ENCODE results near the gene RASSF7.

DNA sequence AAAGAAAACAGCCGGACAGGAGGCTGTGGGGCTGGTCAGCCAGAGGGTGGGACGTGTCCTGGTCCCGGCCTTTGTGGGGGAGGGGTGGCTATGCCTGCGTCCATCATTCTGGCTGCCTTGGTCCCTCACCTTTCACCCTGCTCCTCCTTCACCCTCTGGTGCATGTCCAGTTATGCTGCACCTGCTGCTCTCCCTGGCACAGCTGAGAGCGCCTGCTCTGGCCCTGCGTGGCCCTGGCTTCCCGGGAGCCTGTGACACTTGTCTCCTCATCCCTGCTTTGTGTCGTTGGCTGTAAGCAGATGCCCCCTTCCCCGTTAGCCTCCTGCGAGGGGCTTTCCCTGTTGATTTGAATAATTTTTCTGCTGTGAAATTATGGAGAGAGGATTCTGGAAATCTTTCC lies 32.1 kb downstream of the RASSF7 start:
- TF ChIP-seq MYC (IDR thresholded peaks at IDR 0.05; ENCODE audit: borderline replicate concordance, low read length) (no peak), POLR2A (IDR thresholded peaks at IDR 0.05; ENCODE audit: low read length) (no peak), CHD2 (IDR thresholded peaks at IDR 0.05; ENCODE audit: low read length, partially characterized antibody) (no peak), ESRRA (IDR thresholded peaks at IDR 0.05; ENCODE audit: borderline replicate concordance, low read length) (no peak), SREBF2 (IDR thresholded peaks at IDR 0.05) (no peak), RAD21 (conservative IDR thresholded peaks at IDR 0.05 in 1 of 2, IDR thresholded peaks at IDR 0.05 in 1 of 2) (no peak), ZNF302 (CRISPR knock-in tag; IDR thresholded peaks at IDR 0.05) (no peak), CHD4 (IDR thresholded peaks at IDR 0.05; ENCODE audit: borderline replicate concordance) (no peak), TP53 (CRISPR knock-in tag; IDR thresholded peaks at IDR 0.05) (no peak)
- TF ChIP-seq, protein P1, sequence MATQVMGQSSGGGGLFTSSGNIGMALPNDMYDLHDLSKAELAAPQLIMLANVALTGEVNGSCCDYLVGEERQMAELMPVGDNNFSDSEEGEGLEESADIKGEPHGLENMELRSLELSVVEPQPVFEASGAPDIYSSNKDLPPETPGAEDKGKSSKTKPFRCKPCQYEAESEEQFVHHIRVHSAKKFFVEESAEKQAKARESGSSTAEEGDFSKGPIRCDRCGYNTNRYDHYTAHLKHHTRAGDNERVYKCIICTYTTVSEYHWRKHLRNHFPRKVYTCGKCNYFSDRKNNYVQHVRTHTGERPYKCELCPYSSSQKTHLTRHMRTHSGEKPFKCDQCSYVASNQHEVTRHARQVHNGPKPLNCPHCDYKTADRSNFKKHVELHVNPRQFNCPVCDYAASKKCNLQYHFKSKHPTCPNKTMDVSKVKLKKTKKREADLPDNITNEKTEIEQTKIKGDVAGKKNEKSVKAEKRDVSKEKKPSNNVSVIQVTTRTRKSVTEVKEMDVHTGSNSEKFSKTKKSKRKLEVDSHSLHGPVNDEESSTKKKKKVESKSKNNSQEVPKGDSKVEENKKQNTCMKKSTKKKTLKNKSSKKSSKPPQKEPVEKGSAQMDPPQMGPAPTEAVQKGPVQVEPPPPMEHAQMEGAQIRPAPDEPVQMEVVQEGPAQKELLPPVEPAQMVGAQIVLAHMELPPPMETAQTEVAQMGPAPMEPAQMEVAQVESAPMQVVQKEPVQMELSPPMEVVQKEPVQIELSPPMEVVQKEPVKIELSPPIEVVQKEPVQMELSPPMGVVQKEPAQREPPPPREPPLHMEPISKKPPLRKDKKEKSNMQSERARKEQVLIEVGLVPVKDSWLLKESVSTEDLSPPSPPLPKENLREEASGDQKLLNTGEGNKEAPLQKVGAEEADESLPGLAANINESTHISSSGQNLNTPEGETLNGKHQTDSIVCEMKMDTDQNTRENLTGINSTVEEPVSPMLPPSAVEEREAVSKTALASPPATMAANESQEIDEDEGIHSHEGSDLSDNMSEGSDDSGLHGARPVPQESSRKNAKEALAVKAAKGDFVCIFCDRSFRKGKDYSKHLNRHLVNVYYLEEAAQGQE (IDR thresholded peaks at IDR 0.05) = no peak
- TF ChIP-seq, protein P2, sequence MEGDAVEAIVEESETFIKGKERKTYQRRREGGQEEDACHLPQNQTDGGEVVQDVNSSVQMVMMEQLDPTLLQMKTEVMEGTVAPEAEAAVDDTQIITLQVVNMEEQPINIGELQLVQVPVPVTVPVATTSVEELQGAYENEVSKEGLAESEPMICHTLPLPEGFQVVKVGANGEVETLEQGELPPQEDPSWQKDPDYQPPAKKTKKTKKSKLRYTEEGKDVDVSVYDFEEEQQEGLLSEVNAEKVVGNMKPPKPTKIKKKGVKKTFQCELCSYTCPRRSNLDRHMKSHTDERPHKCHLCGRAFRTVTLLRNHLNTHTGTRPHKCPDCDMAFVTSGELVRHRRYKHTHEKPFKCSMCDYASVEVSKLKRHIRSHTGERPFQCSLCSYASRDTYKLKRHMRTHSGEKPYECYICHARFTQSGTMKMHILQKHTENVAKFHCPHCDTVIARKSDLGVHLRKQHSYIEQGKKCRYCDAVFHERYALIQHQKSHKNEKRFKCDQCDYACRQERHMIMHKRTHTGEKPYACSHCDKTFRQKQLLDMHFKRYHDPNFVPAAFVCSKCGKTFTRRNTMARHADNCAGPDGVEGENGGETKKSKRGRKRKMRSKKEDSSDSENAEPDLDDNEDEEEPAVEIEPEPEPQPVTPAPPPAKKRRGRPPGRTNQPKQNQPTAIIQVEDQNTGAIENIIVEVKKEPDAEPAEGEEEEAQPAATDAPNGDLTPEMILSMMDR (IDR thresholded peaks at IDR 0.05) = no peak
- TF ChIP-seq, protein P3, sequence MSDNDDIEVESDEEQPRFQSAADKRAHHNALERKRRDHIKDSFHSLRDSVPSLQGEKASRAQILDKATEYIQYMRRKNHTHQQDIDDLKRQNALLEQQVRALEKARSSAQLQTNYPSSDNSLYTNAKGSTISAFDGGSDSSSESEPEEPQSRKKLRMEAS (IDR thresholded peaks at IDR 0.05) = no peak
- TF ChIP-seq, protein P4, sequence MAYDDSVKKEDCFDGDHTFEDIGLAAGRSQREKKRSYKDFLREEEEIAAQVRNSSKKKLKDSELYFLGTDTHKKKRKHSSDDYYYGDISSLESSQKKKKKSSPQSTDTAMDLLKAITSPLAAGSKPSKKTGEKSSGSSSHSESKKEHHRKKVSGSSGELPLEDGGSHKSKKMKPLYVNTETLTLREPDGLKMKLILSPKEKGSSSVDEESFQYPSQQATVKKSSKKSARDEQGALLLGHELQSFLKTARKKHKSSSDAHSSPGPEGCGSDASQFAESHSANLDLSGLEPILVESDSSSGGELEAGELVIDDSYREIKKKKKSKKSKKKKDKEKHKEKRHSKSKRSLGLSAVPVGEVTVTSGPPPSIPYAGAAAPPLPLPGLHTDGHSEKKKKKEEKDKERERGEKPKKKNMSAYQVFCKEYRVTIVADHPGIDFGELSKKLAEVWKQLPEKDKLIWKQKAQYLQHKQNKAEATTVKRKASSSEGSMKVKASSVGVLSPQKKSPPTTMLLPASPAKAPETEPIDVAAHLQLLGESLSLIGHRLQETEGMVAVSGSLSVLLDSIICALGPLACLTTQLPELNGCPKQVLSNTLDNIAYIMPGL (CRISPR knock-in tag; IDR thresholded peaks at IDR 0.05; ENCODE audit: borderline replicate concordance) = no peak
